ENCODE measurements around the gene C5.

The C5 gene

DNA sequence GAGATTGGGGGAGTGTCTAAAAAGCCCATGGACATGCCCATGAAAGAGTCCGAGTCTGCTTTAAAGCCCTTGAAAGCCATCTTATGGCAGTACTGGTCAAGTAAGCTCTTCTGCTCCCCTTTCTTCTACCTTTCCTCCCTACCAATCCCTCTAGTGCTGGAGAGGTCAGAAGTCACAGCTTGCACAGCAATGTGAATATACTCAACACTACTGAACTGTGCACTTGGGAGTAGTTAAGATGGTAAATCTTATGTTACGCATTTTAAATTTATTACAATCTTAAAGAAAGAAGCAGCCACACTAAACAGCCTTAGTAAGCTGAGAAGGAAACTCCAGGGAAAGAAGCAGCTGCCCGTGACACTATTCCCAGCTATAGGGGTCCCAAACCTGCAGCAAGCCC lies 111.2 kb downstream of the C5 start:
- DNase-seq: no peak

DNA sequence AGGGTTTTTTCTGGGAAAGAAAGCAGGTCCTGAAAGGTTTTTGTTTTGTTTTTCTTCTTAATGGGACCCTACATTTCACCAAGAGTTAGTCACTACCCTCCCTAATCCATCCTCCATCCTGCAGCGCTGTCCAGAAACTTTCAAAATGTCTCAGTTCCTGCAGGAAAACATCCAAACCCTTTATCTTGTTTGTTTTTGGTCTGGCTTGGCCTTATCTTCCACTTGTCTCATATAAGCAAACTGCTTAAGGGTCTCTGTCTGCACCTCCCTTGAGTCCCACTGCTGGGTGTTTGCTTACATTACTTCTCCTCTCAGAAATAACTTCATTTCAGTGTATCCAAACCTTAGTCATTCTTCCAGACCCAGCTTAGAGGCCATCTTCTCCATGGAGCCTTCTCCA lies 112.5 kb downstream of the C5 start:
- DNase-seq: no peak

DNA sequence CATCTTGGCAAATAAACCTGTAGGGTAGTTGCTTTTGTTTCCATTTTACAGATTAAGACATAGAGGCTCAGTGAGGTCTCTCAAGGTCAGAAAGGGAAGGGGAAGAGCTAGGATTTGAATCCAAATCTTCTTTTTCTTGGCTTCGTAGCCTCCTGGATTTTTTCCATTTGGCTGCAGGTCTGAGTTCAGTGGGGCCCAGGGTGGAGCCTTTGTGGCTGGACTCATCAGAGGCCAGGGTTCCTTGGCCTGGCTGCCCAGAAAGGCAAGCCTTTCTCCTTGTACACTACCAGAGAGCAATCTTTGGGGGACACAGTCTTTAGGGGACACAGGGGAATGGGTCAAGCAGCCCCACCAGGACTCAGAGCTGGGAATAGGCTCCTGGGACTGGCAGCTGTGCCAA lies 112.9 kb downstream of the C5 start:
- no peak for DNase-seq

DNA sequence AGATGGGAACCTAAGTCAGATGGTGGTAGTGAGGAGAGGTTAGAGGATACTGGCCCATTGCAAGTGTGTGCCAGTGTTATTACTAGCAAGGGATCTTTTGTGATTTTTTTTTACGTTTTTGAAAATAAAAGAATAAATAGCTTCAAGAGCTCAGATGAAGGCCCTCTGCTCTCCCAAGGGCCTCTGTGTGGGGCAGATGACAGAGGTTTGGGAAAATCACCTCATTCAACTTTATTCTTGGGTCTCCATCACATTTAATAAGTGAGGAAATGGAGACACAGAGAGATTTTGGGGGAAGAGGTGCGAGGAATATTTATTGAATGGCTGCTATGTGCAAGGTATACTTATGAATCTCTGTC lies 113.3 kb downstream of the C5 start:
- DNase-seq: no peak

DNA sequence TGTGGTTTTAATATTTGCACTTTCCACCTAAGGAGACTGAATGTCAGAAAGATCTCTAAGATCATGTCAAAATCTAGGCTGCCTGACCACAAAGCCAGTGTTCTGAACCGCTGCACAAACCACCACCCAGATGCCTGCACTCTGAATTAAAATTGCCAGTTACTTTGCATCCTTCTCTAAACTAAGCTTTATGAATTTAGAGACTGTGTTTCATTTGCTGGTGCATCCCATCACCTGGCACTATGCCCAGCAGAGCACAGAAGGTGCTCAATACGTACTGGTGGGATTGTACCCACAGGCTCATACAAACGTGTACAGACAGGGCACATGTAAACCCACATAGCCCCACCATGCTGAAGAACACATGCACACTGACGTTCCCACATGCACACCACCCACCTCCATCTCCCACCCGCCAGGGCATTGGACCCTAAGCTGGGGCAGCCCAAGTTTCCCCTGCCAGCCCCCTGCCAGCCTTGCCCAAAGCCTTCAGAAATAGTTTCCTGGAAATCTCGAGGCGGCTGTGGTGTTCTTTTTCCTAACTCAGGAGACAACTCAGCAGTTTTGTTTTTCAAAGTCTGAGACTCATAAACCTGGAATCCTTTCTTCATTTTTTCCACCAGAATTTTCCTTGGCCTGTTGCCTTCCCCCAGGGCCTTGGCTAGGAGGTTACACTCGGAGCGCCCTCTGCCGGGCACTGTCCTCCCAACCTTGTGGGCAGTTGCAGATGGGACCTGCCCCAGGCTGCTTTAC lies 113.9 kb downstream of the C5 start:
- peak; percentile 84 to 88 for DNase-seq

DNA sequence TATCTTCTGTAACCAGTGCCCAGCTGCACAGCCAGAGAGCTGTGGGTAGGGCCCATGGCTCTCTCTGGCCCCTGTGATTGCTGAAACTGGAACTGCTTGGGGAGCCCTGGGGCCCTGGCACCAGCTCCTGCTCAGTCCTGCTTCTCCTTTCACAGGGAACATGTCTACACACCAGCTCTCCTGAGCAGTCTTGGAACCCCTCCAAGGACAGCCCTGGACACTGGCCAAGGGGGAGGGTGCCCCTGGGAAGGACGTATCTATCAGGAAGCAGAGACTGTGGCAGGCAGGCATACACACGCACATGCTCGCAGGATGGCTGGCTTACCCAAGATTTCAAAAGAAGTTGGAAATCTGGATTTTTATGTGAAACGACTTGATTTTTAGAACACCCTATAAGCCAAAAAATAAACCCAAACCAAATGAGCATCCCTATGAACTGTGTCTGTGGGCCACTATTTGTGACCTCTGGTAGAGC lies 114.7 kb downstream of the C5 start:
- peak; percentile 42 to 65 for DNase-seq

DNA sequence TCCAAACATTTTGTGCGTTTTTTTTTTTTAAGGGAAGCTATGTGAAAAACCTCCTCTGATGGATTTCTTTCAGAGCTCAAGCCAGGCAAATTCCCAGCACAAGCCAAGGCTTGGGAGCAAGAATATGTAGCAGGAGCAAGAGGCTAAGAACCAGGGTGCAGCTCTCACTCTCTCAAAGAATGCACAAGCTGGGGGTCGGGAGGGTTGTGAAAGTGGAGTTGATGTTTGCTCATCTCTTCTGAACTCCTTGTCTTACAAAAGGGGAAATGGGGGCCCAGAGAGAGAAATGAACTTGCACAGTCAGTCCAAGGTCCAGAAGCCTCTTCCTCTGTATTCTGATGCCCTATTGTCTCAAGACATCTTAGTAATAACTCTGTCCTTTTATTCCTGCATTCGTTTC lies 115.8 kb downstream of the C5 start:
- no peak for DNase-seq

DNA sequence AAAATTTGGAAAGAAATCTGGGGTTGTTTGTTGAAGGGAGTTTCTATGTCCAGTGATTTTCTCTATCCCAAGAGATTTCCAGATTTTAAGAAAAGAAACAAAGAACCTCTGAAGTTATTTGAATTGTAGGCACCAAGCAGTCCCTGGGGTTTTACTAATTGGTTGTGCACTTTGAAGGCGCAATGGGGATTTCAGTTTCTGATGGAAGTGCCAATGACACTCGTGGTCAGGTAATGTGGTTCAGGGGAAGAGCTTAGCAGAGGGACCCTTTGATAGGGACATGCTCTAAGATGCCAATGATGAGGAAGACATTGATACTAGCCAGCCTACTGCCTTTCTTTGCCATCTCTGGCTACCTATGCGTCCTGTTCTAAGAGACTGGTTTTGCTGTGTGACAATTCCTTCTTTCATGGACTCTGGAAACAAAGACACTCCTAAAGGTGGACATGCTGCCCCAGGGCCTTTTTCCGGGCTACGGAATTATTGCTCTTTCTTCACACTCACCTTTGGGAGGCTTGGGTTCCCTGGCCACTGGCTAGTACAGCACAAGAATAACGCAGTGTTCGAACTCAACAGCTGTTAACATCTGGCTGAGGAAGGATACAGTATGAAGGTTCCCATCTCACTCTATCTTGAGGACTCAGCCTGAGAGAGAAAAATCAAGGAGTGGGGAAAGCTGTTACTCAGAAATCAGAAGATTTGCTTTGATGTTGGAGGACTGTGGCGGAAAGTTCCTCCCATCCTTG lies 116.6 kb downstream of the C5 start:
- peak in 1 of 2 donors; percentile 28 for DNase-seq

DNA sequence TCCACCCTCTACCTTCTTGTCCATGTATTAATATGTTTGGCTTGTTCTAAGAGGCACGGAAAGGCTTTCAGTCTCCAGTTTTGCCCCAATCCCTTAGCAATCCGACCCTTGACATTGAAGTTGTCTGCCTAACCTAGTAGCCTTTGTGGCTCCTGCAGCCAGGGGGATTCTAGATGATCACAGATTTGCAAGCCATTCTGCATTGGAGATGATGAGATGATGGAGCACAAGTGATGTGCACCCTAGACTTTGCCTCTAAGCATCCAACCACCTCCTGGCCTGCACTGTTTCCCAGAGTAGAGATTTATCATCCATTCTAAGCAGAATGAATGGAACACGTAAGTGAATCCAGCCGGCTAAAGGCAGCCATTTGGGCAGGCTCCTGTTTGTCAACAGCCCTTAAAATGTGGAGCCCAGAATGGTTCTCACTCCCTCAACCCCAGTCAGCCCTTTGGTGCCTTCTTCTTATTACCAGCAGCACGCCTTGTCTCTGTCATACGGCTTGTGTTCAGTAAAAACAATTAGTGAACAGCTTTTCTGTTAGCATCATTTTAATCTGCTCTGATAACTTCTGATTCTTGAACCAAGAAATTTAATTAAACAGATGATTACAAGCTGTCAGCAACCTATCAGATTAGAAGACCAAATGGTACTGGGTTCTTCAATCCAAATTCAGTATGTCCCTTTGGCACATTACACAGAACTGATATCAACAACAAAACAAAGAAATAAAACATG lies 117.8 kb downstream of the C5 start:
- peak in 1 of 2 donors; percentile 27 for DNase-seq

DNA sequence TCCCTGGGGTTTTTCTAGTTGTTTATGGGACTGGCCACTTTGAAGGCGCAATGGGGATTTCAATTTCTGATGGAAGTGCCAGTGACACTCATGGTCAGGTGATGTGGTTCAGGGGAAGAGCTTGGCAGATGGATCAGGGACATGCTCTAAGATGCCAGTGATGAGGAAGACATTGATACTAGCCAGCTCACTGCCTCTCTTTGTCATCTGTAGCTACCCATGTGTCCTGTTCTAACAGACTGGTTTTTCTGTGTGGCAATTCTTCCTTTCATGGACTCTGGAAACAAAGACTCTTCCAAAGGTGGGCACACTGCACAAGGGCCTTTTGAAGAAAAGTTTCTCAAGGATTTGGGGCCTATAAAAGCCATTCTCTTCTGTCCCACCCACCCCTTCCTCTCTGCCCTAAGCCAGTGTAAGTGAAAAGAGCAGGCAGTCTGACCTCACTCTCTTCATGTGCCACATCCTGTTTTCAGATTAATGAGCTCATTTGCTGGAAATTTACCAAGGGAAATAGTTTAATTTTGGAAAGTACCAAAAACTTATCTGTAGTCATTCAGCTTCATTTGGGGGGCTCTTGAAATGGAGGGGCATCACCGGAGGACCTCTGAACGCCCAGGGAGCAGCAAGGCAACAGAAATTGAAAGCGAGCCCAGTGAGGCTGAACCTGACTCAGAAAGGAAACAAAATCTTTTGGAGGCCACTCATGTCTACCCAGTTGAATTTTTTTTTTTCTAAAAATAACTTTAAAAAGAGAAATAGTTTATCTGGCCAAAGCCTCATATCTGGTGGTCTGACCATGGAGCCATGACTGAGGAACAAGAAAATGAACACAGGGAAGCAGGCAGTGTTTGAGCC lies 118.6 kb downstream of the C5 start:
- DNase-seq: peak; percentile 84 to 92

DNA sequence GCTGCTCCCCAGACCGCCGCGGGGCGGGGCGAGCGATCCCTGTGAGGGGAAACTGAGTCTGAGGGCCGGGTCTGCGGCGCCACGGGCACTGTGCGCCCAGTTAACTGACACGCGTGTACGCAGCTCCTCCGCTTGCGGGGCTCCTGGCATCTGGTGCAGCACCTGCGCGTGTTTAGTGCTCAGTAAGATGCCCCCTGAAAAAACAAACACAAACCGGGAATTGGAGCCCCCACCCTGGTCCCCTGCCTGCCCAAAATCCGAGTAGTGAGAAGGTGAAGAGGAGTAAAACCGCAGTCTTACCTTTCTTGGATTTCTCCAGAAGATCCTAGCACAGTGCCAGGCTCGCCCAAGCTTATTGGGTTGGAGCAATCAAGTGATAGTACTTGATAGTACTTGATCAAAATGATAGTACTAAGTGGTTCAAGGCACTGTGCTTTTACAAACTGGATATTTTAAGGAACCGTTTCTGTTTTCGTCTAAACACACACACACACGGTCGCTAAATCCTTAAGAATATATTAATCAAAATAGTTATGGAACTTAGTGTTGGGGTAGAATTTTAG lies 120.8 kb downstream of the C5 start:
- no peak for DNase-seq

DNA sequence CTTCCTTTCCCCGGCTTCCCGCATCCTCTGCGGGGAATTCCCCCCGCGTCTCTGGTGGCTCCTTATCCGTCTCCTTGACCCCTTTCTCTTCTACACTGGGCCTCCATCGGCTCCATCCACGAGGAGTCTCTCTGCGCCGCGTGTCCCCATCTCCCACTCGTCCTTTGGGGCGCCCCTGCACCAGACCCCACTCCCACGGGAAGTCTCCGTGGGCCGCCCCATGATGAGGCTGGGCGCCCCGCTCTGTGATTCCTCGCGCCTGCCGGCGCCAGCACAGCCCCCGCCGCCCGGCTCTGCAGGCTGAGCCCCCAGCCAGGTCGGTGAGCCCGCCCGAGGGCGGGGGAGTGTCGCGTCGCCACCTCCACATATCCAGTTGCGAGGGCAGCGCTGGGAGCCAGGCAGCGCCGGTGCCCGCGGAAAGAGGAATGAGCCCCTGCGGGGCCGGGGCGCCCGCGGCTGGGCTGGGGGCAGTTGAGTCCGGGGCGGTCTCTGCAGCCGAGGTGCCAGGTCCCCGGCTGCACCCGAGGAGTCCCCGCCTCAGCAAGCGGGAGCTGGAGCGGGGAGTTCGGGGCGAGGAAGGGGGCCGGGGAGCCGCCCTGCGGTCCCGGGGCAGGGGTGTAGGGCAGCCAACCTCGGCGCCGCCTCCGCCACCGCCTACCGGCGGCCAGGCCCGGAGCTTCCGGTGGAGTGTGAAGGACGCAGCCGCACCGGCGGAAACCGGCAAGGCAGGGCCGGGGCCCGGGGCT lies 121.4 kb downstream of the C5 start:
- peak; percentile 79 to 85 for DNase-seq

DNA sequence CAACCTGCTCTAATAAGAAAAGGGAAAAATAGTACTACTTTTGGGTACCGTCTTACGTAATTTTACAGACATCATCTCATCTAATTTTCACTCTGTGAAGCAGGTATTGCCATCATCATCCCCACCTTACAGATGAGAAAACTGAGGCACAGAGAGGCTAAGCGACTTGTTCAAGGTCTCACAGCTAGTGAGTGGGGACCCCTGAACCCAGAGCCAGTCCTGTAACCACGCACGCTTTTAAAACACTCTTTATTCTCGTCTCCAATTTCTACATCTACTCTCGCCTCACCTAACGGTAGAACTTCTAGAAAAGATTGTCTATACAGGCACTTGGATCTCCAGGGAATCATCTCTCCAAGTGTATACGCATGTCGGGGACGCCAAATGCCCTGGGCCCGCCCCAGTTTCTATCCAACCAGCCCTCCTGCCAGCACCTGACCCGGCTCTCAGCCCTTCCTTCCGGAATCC lies 122.0 kb downstream of the C5 start:
- DNase-seq: peak in 1 of 2 donors; percentile 77

DNA sequence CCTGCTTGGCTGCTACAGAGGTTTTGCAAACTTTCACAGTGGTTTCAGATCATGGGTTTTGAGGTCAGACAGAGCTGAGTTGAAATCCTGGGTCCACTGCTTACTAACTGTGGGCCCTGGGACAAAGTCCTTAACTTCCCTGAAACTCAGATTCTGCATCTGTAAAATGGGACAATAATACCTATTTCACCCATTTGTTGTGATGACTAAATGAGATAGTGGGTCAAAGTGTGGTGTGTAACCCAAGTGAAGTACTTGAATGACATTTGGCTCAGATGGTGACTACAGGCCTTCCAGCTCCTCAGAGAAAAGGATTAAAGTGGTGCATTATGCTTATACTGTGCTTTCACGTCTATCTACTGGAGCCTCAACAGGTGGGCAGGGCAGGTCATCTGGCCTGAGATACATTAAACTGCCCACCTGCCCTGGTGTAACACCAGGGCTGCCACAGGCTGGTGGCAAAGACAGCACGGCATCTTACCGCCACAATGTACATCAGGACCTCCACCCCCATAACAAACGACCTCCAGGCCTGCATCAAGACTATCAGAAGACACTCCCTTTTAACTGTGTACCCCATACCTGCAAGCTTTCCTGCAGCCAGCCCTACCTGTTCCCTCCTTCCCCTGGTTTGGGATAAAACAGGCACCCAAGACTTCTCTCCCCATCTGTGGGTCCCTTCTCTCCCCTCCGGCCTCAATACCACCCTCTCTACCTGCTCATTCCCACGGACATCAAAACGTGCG lies 122.6 kb downstream of the C5 start:
- DNase-seq: peak in 1 of 2 donors; percentile 39

DNA sequence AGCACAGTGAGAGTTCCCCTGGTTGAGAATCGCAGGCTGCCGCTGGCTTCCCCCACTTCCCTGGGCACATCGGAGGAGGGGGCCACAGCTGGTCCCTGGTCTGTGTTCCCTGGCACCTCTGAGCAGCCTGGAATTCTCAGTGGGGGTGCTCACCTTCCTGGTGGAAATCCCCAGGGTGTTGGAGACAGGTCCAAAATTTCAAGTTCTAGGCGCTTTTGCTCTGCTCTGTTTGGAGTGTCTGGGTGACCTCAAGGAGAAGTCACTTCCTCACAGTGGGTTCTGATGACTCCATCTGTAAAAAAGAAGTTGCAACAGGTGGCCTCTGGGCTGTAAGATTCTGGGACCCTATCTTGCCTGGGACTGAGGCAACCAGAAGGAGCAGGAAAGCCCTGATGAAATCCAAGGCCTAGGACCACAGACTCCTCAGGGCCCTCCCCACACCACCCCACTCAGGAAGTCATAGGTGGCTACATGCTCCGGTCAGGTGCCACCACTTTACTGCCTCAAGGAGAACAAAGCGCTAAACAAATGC lies 123.6 kb downstream of the C5 start, which contains the start of gene TRAF1:
Gene TRAF1, minus strand, starts transcription at position 400 of the 532 bp plus-strand sequence. CDS start 721 bp downstream, outside the sequence.
- DNase-seq: peak in 1 of 2 donors; percentile 64

DNA sequence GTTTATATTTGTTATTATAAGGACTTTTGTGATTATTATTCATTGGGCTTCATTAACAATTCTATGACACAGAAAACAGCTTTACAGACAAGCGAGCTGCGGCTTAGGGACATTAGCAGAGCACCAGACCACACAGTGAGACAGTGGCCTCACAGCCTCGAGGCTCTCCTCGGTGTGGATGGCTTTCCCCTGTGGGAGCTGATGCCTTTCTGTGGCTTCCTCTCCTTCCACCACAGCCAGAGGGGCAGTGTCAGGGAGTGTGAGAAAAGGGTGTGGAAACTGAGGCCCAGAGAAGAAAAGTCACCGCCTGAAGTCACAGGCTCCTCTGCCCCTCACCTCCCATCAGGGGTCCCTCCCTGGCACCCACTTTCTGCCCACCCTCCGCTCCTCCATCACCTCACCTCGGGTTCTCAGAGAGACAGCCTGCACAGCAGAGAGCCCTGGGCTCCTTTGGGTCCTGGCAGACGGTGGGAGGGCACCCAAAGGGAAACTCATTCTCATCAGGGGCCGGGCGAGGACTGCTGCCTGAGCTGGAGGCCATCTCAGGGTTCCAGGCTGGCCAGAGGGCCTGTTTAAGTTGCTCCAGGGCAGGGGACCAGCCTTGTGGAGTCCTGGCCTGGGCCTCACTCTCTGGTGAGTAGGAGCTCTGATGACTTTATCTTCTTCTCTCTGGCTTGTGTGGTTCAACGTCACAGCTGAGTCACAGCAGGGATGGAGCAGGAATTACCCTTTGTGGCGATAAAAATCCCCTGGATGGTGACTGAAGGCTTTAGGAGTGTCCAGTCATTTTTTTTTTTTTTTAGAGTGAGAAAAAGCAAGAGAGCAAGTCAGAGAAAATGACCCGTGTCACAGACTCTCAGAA lies 124.3 kb downstream of the C5 start:
- DNase-seq: peak; percentile 86 to 92

DNA sequence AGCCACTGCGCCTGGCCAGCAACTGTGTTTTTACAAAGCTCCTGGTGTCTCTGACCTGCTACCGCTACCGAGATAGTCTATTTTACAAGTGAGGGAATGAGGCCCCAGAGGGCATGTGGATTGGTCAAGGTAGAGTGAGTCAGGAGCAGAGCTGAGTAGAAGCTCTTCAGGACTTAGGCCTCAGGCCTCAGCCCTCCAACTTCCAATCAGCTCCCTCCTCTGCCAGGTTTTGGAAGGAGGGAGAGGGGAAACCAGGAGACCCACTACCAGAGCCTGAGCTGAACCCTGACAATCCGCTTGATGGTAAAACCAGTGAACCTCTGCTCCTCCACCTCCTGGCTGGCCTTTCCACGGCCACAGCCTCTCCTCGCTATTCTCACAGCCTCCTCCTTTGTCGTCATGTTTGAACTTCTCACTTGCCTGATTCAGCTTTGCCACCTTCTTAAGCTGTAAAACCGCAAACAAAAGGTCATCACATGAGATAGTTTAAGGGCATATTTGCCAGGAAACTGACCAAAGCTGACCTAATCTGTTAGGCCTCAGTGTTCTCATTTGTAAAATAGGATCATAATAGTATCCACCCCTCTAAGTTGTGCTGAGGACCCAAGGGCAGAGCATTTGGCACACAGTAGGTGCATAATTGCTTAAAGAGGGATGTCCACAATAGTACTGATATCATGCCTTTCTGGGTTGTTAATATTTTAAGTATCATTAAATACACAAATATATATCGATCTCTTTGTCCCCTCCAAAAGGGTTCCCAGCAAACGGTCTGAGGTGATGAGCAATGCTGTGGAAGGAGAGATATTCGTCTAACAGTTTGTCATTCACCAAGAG lies 125.2 kb downstream of the C5 start:
- peak in 1 of 2 donors; percentile 67 for DNase-seq
